A204.1 (cell line): ENCODE data around the gene ENAH.
"Not testable (repeated sequence)": the region's sequence is repeated elsewhere in the genome, so short reads cannot be mapped to it uniquely, and the experiment has no call there.

ENCODE experiments used
- FAIRE-seq: peaks from 2 replicates; lab custom pipeline; 2012; peaks lifted over from hg19 to GRCh38; lab: Jason Lieb, UNC

ENAH gene

DNA sequence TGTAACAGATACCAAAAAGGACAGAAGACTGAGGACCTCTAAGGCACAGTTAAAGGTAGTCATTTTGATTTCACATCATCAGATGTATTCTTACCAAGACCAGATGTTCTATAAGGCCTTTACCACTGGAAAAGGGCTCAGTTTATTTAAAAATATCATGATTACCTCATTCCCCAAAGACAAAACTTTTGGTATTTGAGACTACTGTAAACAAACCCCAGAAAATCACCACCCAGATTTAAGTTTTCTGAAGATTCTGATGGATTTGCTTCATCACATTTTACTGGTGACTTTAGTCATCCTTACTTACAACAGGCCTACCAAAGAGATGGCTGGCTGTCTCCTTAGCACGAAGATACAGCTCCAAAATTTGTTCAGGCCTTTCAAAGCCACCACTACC is 8.3 kb downstream of the ENAH start:
- no peak for FAIRE-seq

DNA sequence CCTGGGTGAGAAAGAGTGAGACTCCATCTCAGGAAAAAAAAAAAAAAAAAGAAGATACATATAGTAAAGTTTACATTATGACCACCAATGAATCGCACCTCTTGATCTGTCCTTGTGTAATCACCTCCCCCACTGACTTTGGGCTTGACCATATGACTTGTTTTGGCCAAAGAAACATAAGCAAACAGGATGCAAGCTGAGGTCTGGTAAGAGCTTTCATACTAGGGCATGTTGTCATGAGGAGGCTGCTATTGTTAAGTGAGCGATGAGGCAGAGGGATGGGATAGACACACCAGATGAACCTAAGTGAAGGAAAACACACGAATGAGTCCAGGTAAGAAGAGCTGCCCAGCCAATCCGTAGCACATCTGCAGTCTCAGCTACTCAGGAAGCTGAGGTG is 10.7 kb downstream of the ENAH start:
- FAIRE-seq: no peak

DNA sequence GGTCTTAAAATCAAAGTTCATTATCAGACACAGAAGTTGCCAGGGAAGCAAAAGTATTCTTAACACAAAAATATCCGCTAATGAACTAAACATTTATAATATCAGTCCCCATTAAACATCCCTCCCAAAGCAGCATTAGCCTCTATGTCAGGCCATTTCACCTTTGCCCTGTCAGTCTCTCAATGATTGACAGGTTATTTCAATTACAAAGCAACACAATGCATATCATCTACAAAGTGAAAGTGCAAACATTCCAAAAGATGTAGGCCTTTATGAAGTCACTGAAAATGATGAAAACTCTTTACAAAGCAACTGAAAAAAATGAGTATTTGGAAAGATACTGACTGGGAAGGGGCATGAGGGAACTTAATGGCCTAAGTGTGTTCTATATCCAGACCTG is 14.1 kb downstream of the ENAH start:
- FAIRE-seq: no peak

DNA sequence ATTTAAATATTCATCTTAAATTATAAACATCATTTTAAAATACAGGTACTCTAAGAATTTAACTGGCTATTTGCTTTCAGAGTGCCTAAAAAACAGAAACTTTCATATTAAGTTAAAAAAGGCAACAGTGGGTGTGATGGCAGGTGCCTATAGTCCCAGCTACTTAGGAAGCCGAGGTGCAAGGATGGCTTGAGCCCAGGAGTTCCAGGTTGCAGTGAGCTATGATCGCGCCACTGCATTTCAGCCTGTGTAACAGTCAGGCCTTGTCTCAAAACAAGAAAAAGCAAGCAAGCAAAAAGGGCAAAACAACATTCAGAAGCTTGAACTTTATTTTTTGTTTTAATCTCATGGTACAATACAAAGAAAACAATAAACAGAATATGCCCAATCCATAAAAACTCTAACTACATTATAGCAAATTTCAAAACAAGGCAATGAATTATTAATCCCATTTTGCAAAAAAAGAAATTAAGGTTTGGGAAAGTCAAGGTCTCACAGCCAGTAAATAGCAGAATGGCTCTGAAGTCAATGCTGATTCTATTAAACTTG is 15.2 kb downstream of the ENAH start:
- FAIRE-seq: no peak

DNA sequence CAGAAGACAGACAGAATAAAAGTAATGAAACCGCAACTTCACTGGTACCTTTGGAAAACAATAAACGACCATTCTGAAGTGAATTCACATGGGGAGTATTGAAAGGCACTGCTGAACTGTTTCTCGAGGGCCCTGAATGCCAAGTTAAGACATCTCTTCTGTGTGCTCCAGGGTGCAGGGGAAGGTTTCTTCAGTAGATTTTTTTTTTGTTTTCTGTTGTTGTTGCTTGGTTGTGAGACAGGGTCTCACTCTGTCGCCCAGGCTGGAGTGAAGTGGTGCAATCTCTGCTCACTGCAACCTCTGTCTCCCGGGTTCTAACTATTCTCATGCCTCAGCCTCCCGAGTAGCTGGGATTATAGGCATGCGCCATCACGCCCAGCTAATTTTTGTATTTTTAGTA is 15.9 kb downstream of the ENAH start:
- not testable (repeated sequence) for FAIRE-seq

DNA sequence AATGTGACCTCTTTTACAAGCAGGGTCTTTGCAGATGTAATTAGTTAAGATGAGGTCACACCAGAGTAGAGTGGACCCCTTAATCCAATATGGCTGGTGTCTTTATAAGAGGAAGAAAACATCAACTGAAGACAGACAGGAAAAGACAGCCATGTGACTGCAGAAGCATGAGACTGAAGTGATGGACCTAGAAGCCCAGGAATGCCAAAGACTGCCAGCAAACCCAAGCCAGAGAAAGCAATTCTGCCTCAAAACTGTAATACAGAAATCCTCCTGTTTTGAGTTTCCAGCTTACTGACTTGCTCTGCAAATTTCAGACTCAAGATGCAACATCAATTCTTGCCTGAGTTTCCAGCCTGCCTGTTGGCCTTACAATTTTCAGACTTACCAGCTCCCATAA is 17.3 kb downstream of the ENAH start:
- FAIRE-seq: no peak

DNA sequence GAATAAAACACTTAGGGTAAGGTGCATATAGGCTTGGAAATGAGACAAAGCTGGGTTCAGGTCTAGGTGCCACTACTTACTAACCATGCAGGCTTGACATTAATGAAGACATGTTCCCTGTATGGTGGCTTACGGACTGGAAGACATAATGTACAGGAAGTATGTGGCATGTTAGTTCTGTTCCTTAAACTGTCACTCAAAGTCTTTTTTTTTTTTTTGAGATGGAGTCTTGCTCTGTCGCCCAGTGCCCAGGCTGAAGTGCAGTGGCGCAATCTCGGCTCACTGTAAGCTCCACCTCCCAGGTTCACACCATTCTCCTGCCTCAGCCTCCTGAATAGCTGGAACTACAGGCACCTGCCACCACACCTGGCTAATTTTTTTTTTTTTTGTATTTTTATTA is 20.1 kb downstream of the ENAH start:
- FAIRE-seq: not testable (repeated sequence)

DNA sequence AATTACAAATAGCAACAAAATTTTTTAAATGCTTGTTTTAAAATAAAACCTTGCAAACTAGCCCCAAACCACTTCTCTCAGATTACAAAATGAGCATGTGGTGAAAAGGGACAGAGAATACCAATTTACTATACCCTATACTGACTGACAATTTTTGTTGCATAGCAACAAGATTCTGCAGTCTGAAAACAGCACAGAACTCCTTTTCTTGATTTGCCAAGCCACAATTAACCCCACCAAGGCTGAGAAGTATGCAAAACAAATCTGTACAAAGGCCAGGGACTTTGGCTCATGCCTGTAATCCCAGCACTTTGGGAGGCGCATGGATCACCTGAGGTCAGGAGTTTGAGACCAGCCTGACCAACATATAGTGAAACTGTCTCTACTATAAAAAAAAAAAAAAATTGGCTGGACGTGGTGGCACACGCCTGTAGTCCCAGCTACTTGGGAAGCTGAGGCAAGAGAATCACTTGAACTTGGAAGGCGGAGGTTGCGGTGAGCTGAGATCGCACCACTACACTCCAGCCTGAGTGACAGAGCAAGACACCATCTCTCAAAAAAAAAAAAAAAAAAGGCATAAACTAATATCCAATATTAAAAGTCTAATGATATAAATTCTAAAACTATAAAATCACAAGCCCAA is 21.8 kb downstream of the ENAH start:
- FAIRE-seq: no peak

DNA sequence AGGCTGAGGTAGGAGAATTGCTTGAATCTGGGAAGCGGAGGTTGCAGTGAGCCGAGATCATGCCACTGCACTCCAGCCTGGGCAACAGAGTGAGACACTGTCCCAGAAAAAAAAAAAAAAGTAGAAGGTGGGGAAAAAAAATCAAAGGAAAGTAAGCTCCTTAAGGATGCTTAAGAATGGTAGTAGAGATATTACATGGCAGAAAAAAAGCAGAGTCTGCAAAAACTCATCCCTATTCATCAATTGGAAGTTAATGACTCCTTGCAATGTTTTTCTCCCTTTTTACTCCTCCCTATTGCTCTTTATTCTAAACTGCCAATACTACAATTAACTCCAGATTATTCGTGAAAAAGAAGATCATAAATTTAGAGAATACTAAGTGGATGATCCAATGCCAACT is 23.4 kb downstream of the ENAH start:
- FAIRE-seq: no peak

DNA sequence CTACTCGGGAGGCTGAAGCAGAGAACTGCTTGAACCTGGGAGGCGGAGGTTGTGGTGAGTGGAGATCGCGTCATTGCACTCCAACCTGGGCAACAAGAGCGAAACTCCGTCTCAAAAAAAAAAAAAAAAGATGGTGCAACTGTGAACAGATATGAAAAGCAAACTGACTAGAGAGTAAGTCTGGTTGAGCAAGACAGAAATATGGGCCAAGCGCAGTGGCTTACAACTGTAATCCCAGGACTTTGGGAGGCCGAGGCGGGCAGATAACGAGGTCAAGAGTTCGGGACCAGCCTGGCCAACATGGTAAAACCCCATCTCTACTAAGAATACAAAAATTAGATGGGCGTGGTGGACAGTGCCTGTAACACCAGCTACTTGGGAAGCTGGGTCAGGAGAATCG is 24.1 kb downstream of the ENAH start:
- not testable (repeated sequence) for FAIRE-seq

DNA sequence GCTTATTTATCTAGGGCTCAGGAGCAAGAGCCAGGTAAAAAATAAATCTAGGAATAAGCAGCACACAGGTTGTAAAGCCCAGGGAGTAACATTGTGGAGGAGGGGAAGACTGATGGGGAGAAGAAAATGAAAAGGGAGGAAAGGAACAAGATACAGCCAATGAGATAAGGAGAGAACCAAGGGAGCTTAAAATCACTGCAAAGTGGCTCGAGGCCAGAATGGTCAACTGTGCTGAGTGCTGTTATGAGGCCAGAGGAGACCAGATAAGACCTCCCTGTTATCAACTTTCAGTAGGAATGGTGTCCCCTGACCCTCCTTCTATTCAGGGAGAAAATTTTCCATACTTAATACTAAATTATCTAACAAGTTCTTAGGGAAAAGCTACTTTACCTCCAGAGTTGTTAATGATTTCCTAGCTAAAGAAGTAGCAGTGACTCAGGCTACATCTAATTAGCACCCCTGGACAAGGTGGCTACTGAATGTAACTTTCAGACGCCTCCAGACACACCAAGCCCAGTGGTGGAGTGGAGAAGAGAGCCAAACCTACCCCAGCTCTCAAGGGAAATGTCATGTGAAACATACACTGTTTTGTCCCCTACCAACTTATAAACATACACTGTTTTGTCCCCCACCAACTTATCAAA is 25.5 kb downstream of the ENAH start:
- no peak for FAIRE-seq

DNA sequence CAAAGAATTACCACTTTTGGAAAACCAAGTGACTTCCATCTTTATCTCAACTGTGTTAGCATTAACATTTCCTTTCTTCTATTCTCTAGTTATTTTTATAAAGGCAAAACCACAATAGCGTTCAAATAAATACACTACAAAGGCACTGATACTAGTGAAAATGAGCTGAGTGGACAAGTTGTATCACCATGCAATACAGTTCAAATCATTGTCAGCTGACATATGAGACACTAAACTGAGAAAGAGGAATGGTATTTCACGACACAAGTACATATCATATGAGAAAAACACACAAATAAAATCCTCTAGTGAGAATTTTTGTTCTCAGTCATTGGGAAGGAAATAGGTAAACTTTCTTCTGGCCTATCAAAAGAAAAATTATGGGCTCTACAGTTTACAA is 26.2 kb downstream of the ENAH start:
- no peak for FAIRE-seq

DNA sequence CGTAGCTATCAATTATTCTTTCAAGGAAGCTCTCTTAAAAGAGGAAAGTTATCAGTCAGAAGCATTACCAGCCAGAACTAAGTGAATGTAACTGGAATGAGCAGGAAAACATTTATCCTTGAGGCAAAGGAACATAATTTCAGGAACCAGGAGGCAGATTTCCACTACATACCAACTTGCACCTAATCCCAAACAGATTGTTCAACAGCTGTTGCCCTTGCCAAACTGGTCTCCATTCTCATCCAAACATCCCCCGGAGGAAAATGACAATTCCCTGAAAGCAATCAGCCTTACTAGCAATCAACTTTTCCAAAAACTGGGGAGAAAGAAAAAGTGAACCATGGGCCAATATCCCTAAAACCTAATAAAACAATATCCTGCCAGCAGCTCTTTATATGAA is 35.0 kb downstream of the ENAH start:
- FAIRE-seq: no peak

DNA sequence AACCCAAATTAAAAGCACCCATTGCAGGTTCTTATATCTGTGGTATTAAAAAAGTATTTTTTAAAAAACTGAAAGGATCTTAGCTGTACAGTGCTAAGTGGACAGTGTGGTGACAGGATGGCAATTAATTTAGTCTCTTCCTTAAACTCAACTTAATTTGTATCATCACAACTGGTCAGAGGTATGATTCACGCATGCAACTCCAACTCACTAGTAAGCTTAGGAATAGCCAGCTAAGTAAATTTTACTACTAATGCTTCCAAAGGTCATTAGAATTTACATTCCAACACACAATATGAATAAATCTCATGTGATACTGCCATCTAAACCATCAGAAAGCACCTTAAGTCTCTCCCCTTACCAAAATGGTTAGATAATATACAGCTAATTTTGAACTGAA is 35.4 kb downstream of the ENAH start:
- FAIRE-seq: no peak

DNA sequence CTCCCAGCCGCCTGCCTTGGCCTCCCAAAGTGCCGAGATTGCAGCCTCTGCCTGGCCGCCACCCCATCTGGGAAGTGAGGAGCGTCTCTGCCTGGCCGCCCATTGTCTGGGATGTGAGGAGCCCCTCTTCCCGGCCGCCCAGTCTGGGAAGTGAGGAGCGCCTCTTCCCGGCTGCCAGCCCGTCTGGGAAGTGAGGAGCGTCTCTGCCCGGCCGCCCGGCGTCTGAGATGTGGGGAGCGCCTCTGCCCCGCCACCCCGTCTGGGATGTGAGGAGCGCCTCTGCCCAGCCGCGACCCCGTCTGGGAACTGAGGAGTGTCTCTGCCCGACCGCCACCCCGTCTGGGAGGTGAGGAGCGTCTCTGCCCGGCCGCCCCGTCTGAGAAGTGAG is 37.5 kb downstream of the ENAH start:
- not testable (repeated sequence) for FAIRE-seq

DNA sequence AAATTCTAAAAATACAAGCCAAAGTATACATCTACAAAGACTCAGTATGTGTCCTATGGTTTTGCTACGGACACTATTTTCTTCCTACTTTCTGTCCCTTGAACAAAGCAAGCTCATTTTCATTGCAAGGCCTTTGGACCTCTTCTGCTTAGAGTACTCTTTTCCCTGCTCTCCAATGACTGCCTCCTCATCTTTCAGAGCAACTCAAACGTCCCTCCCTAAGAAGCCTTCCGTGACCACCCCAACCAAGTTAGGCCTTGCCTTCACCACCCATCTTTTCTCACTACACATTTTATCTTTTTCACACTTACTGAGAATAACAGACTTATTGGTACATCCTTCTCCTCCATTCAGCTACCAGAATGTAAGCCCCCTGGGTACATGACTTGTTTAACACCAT is 39.9 kb downstream of the ENAH start:
- no peak for FAIRE-seq

DNA sequence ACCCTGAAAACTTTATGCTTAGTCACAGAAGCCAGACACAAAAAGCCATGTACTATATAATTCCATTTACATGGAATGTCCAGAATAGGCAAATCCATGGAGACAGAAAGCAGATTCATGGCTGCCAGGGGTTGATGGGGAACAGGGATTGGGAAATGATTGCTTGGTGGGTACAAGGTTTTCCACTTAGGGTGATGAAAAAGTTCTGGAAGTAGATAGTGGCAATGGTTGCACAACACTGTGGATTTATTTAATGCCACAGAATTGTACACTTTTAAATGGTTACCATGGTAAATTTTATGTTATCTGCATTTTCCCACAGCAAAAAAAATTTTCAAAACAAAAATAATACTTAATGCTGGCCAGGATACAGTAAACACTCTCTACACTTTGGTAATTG is 40.6 kb downstream of the ENAH start:
- no peak for FAIRE-seq

DNA sequence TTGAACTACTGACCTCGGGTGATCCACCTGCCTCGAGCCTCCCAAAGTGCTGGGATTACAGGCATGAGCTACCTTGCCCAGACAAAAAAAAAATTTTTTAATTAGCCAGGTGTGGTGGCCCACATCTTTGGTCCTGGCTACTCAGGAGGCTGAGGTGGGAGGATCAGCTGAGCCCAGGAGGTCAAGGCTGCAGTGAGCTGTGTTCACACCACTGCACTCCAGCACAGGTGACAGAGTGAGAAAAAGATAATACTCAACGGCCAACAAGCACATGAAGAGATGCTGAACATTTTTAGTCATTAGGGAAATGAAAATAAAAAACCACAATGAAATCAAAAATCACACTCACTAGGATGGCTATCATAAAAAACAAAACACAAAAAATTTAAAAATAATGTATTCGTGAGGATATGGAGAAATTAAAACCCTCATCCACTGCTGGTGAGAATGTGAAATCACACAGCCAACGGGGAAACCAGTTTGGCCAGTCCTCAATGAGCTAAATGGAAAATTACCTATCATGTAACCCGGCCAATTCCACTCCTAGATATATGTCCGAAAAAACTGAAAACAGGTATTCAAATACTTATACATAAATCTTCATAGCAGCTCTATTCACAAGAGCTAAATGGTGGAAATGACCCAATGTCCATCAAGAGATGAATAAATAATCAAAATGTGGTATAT is 41.2 kb downstream of the ENAH start:
- no peak for FAIRE-seq

DNA sequence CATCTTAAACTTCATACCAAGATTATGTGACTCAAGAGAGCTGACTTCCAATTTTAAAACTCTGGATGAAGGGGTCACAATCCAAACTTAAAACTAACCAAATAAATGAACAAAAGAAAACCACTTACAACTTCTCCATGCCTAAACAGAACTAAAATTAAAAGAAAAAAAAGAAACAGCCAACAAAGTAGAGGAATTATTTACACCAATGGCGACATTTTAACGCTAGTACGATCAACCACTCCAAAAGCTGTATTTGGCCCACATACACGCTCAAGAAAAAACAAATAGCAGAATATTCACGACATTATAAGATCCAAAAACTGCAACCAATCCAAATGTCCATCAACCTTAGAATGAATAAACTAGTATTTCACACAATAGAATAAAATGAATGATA is 42.4 kb downstream of the ENAH start:
- no peak for FAIRE-seq

DNA sequence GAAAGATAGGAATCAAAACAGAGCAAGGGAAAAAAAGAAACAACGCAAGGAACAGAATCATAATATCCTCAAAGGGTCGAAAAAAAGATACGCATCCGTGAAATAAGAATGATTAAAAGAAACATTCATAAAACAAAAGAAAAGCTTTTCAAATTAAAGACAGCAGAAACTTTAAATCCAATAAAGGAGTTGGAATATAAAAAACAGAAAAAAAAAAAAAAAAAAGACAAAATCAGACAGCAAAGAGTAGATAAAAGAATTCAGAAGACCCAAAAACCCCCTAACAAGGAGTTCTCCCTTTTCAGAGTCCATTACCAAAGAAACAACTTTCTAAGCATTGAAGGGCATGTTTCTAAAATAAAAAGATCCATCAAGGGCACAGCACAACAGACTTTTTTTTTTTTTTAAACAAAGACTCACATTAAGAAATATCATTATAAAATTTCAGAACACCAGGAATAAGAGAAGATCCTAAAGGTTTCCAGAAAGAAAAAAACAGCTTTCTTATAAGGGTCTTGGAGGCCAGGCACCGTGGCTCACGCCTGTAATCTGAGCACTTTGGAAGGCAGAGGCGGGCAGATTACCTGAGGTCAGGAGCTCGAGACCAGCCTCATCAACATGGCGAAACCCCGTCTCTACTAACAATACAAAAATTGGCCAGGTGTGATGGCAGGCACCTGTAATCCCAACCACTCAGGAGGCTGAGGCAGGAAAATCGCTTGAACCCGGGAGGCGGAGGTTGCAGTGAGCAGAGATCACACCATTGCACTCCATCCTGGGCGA is 44.7 kb downstream of the ENAH start:
- no peak for FAIRE-seq

DNA sequence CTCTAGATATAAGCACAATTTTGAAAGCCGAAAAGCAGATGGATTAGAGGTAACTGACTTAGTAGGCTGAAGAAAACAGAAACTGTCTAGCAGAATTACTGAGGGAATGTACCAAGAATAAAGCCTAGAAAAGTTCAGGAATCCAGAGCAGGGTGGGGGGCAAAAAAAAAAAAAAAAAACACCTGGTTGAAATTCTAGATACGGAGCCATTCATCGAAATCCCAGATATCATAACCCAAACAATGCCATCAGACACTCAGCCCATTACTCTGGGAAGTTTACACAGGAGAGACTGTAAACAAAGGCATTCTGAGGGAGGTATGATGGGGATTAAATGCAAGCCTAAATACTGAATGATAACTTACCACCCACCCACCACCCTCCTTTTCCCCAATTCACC is 45.6 kb downstream of the ENAH start:
- FAIRE-seq: no peak

DNA sequence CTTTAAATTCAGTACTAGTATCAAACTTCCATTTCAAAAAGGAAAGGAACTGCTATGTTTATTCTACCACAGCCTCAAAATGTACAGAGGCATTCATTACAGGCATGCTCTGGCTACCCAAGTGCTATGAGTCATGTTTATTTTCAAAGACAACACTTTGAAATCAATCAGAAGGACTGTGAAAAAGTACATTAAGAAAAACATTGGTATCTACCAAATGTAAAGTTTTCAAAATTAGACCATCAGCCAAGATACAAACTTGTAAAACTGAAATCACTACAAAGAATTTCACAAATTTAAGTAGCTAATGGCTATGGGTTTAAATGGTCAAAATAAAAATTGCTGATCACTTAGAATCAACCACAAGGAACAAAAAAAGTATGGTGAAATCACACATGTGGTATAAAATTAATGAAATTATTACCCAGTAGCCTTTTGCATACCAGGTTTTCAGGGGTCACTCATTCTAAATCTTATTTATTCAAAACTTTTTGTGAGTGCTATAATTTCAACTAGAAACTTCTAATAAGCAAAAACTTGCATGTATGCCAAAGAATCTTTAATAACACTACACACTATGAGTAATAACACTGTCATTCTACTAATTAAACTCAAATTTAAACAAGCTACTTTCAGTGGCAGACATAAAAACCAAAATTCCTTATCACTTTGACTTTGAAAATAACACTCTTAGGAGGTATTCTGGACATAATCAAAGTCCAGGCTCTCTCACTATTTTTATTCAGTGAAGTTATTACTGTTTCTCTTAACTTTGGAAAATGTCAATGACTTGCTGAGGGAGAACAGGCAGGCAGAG is 49.2 kb downstream of the ENAH start:
- FAIRE-seq: no peak
